IMR-90 (cell line): Measurements from ENCODE around the gene TMEM271. TPM values are rescaled to one million over a fixed set of nuclear protein-coding genes. Genes with fewer than 3 reads are reported as not detected.

Experiments
- ATAC-seq: fragments of 200-7000 bp; cut with Tn5 transposase; 2 replicates; pipeline ENCODE4 v1.9.1; 2020; ENCODE audit warnings: low read depth, mild to moderate bottlenecking, moderate library complexity
- BruUV-seq: library from RNA; stranded (reverse); fragments of 400-500 nt; replicated peaks from 2 replicates; lab custom pipeline; 2021; lab: Mats Ljungman, UMichigan
- CTCF ChIA-PET: fragments of 300-600 bp; formaldehyde crosslinking; extraction: SDS; loops from one replicate; lab custom pipeline; 2021; ENCODE audit warnings: antibody characterized with exemption; lab: Yijun Ruan, JAX
- POLR2A ChIA-PET: fragments of 300-600 bp; sonication (Branson Sonifier 250); formaldehyde crosslinking; loops from one replicate; lab custom pipeline; 2022; ENCODE audit warnings: antibody characterized with exemption; ENCODE audit not compliant: unreplicated experiment; lab: Charles Lee
- DNase-seq: peaks from one replicate; pipeline ENCODE4 v3.0.0; 2013
- H2AFZ ChIP-seq: replicated peaks from 2 replicates; pipeline ENCODE3; 2013; ENCODE audit warnings: low read length, mild to moderate bottlenecking; ENCODE audit not compliant: poor library complexity
- H2AK5ac ChIP-seq: 2 replicates; pipeline ENCODE4 v1.6.1; 2013; ENCODE audit warnings: low read depth, low read length, inconsistent platforms
- H2AK9ac ChIP-seq: replicated peaks from 2 replicates; pipeline ENCODE3; 2013; ENCODE audit warnings: mild to moderate bottlenecking, low read depth, low read length, moderate library complexity; ENCODE audit not compliant: poor library complexity
- H2BK120ac ChIP-seq: 2 replicates; pipeline ENCODE4 v1.6.1; 2013; ENCODE audit warnings: low read depth, low read length, inconsistent platforms
- H2BK15ac ChIP-seq: 3 replicates; pipeline ENCODE4 v1.6.1; 2013; ENCODE audit warnings: low read depth, low read length, inconsistent platforms
- H2BK20ac ChIP-seq: 2 replicates; pipeline ENCODE4 v1.6.1; 2013; ENCODE audit warnings: low read depth, mild to moderate bottlenecking, inconsistent platforms, low read length, moderate library complexity
- H2BK5ac ChIP-seq: 2 replicates; pipeline ENCODE4 v1.6.1; 2013; ENCODE audit warnings: mild to moderate bottlenecking, low read depth, low read length, inconsistent platforms; ENCODE audit not compliant: poor library complexity, severe bottlenecking
- H3K14ac ChIP-seq: replicated peaks from 2 replicates; pipeline ENCODE4 v1.6.1; 2013; ENCODE audit warnings: low read depth, low read length, inconsistent platforms
- H3K18ac ChIP-seq: 2 replicates; pipeline ENCODE4 v1.6.1; 2013; ENCODE audit warnings: low read depth, low read length, control low read depth
- H3K23ac ChIP-seq: 2 replicates; pipeline ENCODE4 v1.6.1; 2013; ENCODE audit warnings: low read depth, low read length, inconsistent platforms
- H3K27ac ChIP-seq: 2 replicates; pipeline ENCODE4 v1.5.1; 2013; ENCODE audit warnings: mild to moderate bottlenecking, control low read depth, low read length; ENCODE audit not compliant: insufficient read depth
- H3K27me3 ChIP-seq: 2 replicates; pipeline ENCODE4 v1.6.1; 2013; ENCODE audit warnings: low read length; ENCODE audit not compliant: control insufficient read depth, insufficient read depth
- H3K36me3 ChIP-seq: 2 replicates; pipeline ENCODE4 v1.6.1; 2013; ENCODE audit warnings: low read length, mixed read lengths; ENCODE audit not compliant: control insufficient read depth, insufficient read depth
- H3K4ac ChIP-seq: 2 replicates; pipeline ENCODE4 v1.6.1; 2013; ENCODE audit warnings: low read depth, low read length, inconsistent platforms
- H3K4me1 ChIP-seq: 2 replicates; pipeline ENCODE4 v1.6.1; 2013; ENCODE audit warnings: low read length, mixed read lengths; ENCODE audit not compliant: control insufficient read depth, insufficient read depth
- H3K4me2 ChIP-seq: 2 replicates; pipeline ENCODE4 v1.6.1; 2013; ENCODE audit warnings: low read depth, mild to moderate bottlenecking, control low read depth, low read length, moderate library complexity
- H3K4me3 ChIP-seq: 2 replicates; pipeline ENCODE4 v1.5.1; 2013; ENCODE audit warnings: low read depth, mild to moderate bottlenecking, control low read depth, low read length, moderate library complexity; ENCODE audit not compliant: insufficient read depth
- H3K56ac ChIP-seq: 2 replicates; pipeline ENCODE4 v1.6.1; 2013; ENCODE audit warnings: low read length, inconsistent platforms; ENCODE audit not compliant: insufficient read depth; ENCODE audit errors: extremely low read depth
- H3K79me1 ChIP-seq, 2 experiments: 2 replicates each; pipeline ENCODE4 v1.6.1; 2013; ENCODE audit warnings: low read length in 2 of 2, inconsistent platforms in 1 of 2, low read depth in 1 of 2
- H3K9ac ChIP-seq: 2 replicates; pipeline ENCODE4 v1.6.1; 2013; ENCODE audit warnings: low read depth, low read length, control low read depth
- H3K9me1 ChIP-seq: 2 replicates; pipeline ENCODE4 v1.6.1; 2013; ENCODE audit warnings: low read length, inconsistent platforms; ENCODE audit not compliant: insufficient read depth
- H3K9me3 ChIP-seq: 2 replicates; pipeline ENCODE4 v1.6.1; 2013; ENCODE audit warnings: low read length; ENCODE audit not compliant: control insufficient read depth, insufficient read depth
- H4K20me1 ChIP-seq: 2 replicates; pipeline ENCODE4 v1.6.1; 2013; ENCODE audit warnings: low read length, inconsistent platforms; ENCODE audit not compliant: insufficient read depth
- H4K5ac ChIP-seq: 2 replicates; pipeline ENCODE4 v1.6.1; 2013; ENCODE audit warnings: mild to moderate bottlenecking, low read depth, low read length, control low read depth
- H4K8ac ChIP-seq, 2 experiments: 2 replicates each; pipeline ENCODE4 v1.6.1; 2013; ENCODE audit warnings: low read depth in 2 of 2, low read length in 2 of 2, control low read depth in 1 of 2, inconsistent platforms in 1 of 2
- H4K91ac ChIP-seq: 2 replicates; pipeline ENCODE4 v1.6.1; 2013; ENCODE audit warnings: low read depth, low read length, inconsistent platforms; ENCODE audit not compliant: insufficient read depth
- BHLHE40 ChIP-seq: fragments of 150-350 bp; IDR thresholded peaks from 2 replicates; pipeline ENCODE4 v1.6.1; 2016; ENCODE audit warnings: mild to moderate bottlenecking, low read depth, low read length
- CEBPB ChIP-seq: IDR thresholded peaks from 2 replicates; pipeline ENCODE4 v1.6.1; 2012; ENCODE audit warnings: low read depth, low read length, improper control_type of control experiment
- CHD1 ChIP-seq: IDR thresholded peaks from 2 replicates; pipeline ENCODE4 v1.6.1; 2012; ENCODE audit warnings: low read depth, low read length, improper control_type of control experiment
- CTCF ChIP-seq: conservative IDR thresholded peaks from 2 replicates; pipeline ENCODE4 v1.5.1; 2012; ENCODE audit warnings: mild to moderate bottlenecking, low read depth, low read length, improper control_type of control experiment
- ELK1 ChIP-seq: fragments of 150-350 bp; IDR thresholded peaks from 2 replicates; pipeline ENCODE4 v1.6.1; 2016; ENCODE audit warnings: low read depth, mild to moderate bottlenecking, low read length, moderate library complexity, borderline replicate concordance
- FOS ChIP-seq: fragments of 150-350 bp; IDR thresholded peaks from 2 replicates; pipeline ENCODE4 v1.6.1; 2016; ENCODE audit warnings: low read depth, low read length
- MAFK ChIP-seq: IDR thresholded peaks from 2 replicates; pipeline ENCODE4 v1.6.1; 2012; ENCODE audit warnings: low read depth, low read length, improper control_type of control experiment
- MAZ ChIP-seq: IDR thresholded peaks from 2 replicates; pipeline ENCODE4 v1.6.1; 2012; ENCODE audit warnings: low read depth, mild to moderate bottlenecking, low read length, improper control_type of control experiment, moderate library complexity, borderline replicate concordance
- MXI1 ChIP-seq: IDR thresholded peaks from 2 replicates; pipeline ENCODE4 v1.6.1; 2012; ENCODE audit warnings: low read depth, mild to moderate bottlenecking, low read length, moderate library complexity, borderline replicate concordance
- NFE2L2 ChIP-seq: fragments of 150-350 bp; IDR thresholded peaks from 2 replicates; pipeline ENCODE4 v1.6.1; 2016; ENCODE audit warnings: low read depth, mild to moderate bottlenecking, low read length
- POLR2A ChIP-seq: IDR thresholded peaks from 2 replicates; pipeline ENCODE4 v1.6.1; 2012; ENCODE audit warnings: mild to moderate bottlenecking, low read depth, low read length
- RAD21 ChIP-seq: IDR thresholded peaks from 2 replicates; pipeline ENCODE4 v1.6.1; 2012; ENCODE audit warnings: low read length, improper control_type of control experiment
- RCOR1 ChIP-seq: IDR thresholded peaks from 2 replicates; pipeline ENCODE4 v1.6.1; 2012; ENCODE audit warnings: mild to moderate bottlenecking, low read length, improper control_type of control experiment; ENCODE audit not compliant: insufficient replicate concordance
- RFX5 ChIP-seq: IDR thresholded peaks from 2 replicates; pipeline ENCODE4 v1.8.0; 2012; ENCODE audit warnings: low read depth, mild to moderate bottlenecking, low read length, moderate library complexity
- SMC3 ChIP-seq: fragments of 150-350 bp; IDR thresholded peaks from 2 replicates; pipeline ENCODE4 v1.6.1; 2016; ENCODE audit warnings: low read depth, mild to moderate bottlenecking, antibody characterized with exemption, low read length, moderate library complexity
- USF2 ChIP-seq: fragments of 150-350 bp; IDR thresholded peaks from 2 replicates; pipeline ENCODE4 v1.6.1; 2017; ENCODE audit warnings: mild to moderate bottlenecking, antibody characterized with exemption, low read length, low read depth
- WGBS, 2 experiments: methylation state at CpG; one replicate each; pipeline versions ENCODE4 v1.1.5 to v1.1.7; 2013; ENCODE audit warnings: missing lambda C conversion rate in 2 of 2; ENCODE audit not compliant: insufficient read length in 1 of 2; ENCODE audit errors: extremely low coverage in 2 of 2; 5-methylcytosine and 5-hydroxymethylcytosine counted together
- dilution Hi-C: fragments of 300-500 bp; cut with HindIII; formaldehyde crosslinking; loops from one replicate; pipeline ENCODE4 v1.14.3; 2018; ENCODE audit warnings: low sequenced_read_pairs; ENCODE audit not compliant: unreplicated experiment
- in situ Hi-C: fragments of 300-500 bp; cut with MboI; formaldehyde crosslinking; loops from 3 replicates; pipeline ENCODE4 v1.14.3; 2019; ENCODE audit warnings: low sequenced_read_pairs, inconsistent platforms, mixed read lengths
- intact Hi-C: fragments of 100-400 bp; cut with micrococcal nuclease; formaldehyde crosslinking; loops from 2 replicates; pipeline ENCODE4 v1.10.0; 2022
- polyA plus RNA-seq, 3 experiments: library from polyadenylated mRNA; depleted of rRNA; stranded (reverse); fragments of >200 nt; gene quantifications; 2 replicates each; pipeline ENCODE4 v1.2.3, GENCODE V29; 2012; ENCODE audit warnings: low replicate concordance in 1 of 3
- total RNA-seq: library from RNA; depleted of rRNA; stranded (reverse); fragments of >200 nt; gene quantifications from 2 replicates; pipeline ENCODE4 v1.2.3, GENCODE V29; 2012

TMEM271 gene
- total and polyA plus RNA-seq, 2 of the 4 experiments (the other 2 are of a cell fraction), result not detected

GRCh38 chr4:568962-569361 lies 7.1 kb downstream of the TMEM271 start:
- H3K9ac ChIP-seq, result no peak overlapping the region
- no peak overlapping the region for H2AK5ac ChIP-seq
- no peak overlapping the region for H4K8ac ChIP-seq
- H3K23ac ChIP-seq, result no peak overlapping the region
- H4K91ac ChIP-seq, result no peak overlapping the region
- dilution Hi-C loops, result no loop called here
- H2BK120ac ChIP-seq, result no peak overlapping the region
- no peak overlapping the region for H4K5ac ChIP-seq
- peaks cover 13% of the 10 kb centered on the region for H3K27me3 ChIP-seq
- no peak overlapping the region for H3K4me3 ChIP-seq
- H3K36me3 ChIP-seq, result no peaks in the 10 kb centered on the region
- peaks cover 5% of the 10 kb centered on the region; the same call in 1 of the 2 replicates for H3K9me3 ChIP-seq
- no peak overlapping the region for H2BK20ac ChIP-seq
- H3K4me2 ChIP-seq, result no peak overlapping the region
- H3K4ac ChIP-seq, result no peak overlapping the region
- H3K18ac ChIP-seq, result no peak overlapping the region
- no peak overlapping the region for H3K27ac ChIP-seq
- ChIA-PET POLR2A (no interaction called here), CTCF (interaction anchor here (0.6 kb wide), 1 partner anchor 87 kb away, joined by 6 read pairs; no protein-coding TSS in a partner anchor)
- DNase-seq (no peak), ATAC-seq (no peak)
- intact Hi-C loops, result no loop called here
- H2AFZ ChIP-seq, result no peak overlapping the region
- H2AK9ac ChIP-seq, result no peak overlapping the region
- no peak overlapping the region for H2BK15ac ChIP-seq
- no TSS peak for BruUV-seq
- no peaks in the 10 kb centered on the region for H3K9me1 ChIP-seq
- TF ChIP-seq ELK1 (no peak), BHLHE40 (no peak), MXI1 (no peak), RCOR1 (no peak), CHD1 (no peak), RFX5 (no peak), FOS (no peak), MAZ (no peak), MAFK (no peak), RAD21 (no peak), SMC3 (no peak), CTCF (no peak), POLR2A (no peak), CEBPB (no peak), NFE2L2 (no peak), USF2 (no peak)
- no peaks in the 10 kb centered on the region for H3K79me1 ChIP-seq
- WGBS, 2 experiments, result 43% methylated on average over 1 of the region's 5 CpGs; no CpG with 5 or more reads in 1 of the 2 experiments
- H4K20me1 ChIP-seq, result peaks cover 3% of the 10 kb centered on the region; the same call in 1 of the 2 replicates
- in situ Hi-C loops, result no loop called here
- no peak overlapping the region for H3K56ac ChIP-seq
- no peaks in the 10 kb centered on the region for H3K4me1 ChIP-seq
- no peak overlapping the region for H3K14ac ChIP-seq
- H2BK5ac ChIP-seq, result no peak overlapping the region
